Renal pelvis (tissue), 4 donors: Measurements from ENCODE around the gene ZFYVE28. TPM values are rescaled to one million over a fixed set of nuclear protein-coding genes. Genes with fewer than 3 reads are reported as not detected.

ENCODE experiments used
- DNase-seq: peaks from one replicate; pipeline ENCODE4 v3.0.0-alpha.2; 2013
- polyA plus RNA-seq, 3 donors: library from polyadenylated mRNA; unstranded; fragments of 120-200 nt; gene quantifications; one replicate each; pipeline ENCODE4 v1.2.1, GENCODE V29; 2013; ENCODE audit not compliant: insufficient read length in 3 of 3

Gene ZFYVE28
- polyA plus RNA-seq, 3 donors = 1.7 to 3.7 (median 3.2) TPM

GRCh38 chr4:2333916-2334644, 84.4 kb downstream of the ZFYVE28 start:
- no peak for DNase-seq

GRCh38 chr4:2333356-2333841, 85.0 kb downstream of the ZFYVE28 start:
- no peak for DNase-seq

GRCh38 chr4:2332976-2333319, 85.5 kb downstream of the ZFYVE28 start:
- no peak for DNase-seq

GRCh38 chr4:2332201-2332975, 86.1 kb downstream of the ZFYVE28 start:
- DNase-seq = no peak

GRCh38 chr4:2331519-2332200, 86.8 kb downstream of the ZFYVE28 start:
- no peak for DNase-seq

- no peak for DNase-seq
Observed at GRCh38 chr4:2331043-2331420, 87.4 kb downstream of the ZFYVE28 start.

- DNase-seq = no peak
Observed at GRCh38 chr4:2330091-2331042, 88.1 kb downstream of the ZFYVE28 start.

- DNase-seq = no peak
Observed at GRCh38 chr4:2327579-2327978, 90.9 kb downstream of the ZFYVE28 start.

- DNase-seq = no peak
Observed at GRCh38 chr4:2324891-2325290, 93.6 kb downstream of the ZFYVE28 start.

GRCh38 chr4:2322841-2323240, 95.6 kb downstream of the ZFYVE28 start:
- no peak for DNase-seq

GRCh38 chr4:2322227-2322626, 96.2 kb downstream of the ZFYVE28 start:
- DNase-seq = no peak

- DNase-seq = no peak
Observed at GRCh38 chr4:2321279-2322196, 96.9 kb downstream of the ZFYVE28 start.

GRCh38 chr4:2320746-2321145, 97.7 kb downstream of the ZFYVE28 start:
- DNase-seq = no peak

GRCh38 chr4:2320152-2320551, 98.3 kb downstream of the ZFYVE28 start:
- no peak for DNase-seq

GRCh38 chr4:2318885-2319284, 99.6 kb downstream of the ZFYVE28 start:
- no peak for DNase-seq

- no peak for DNase-seq
Observed at GRCh38 chr4:2318476-2318875, 100.0 kb downstream of the ZFYVE28 start.

- no peak for DNase-seq
Observed at GRCh38 chr4:2313366-2313765, 105.1 kb downstream of the ZFYVE28 start.

- no peak for DNase-seq
Observed at GRCh38 chr4:2306773-2307410, 111.6 kb downstream of the ZFYVE28 start.

- no peak for DNase-seq
Observed at GRCh38 chr4:2305766-2306501, 112.5 kb downstream of the ZFYVE28 start.
